BJ (cell line): ENCODE data around the gene RAPSN. TPM values are rescaled to one million over a fixed set of nuclear protein-coding genes. Genes with fewer than 3 reads are reported as not detected.

Experiments
- CTCF ChIA-PET: fragments of 350-600 bp; formaldehyde crosslinking; extraction: SDS; loops from one replicate; lab custom pipeline; 2021; ENCODE audit warnings: antibody characterized with exemption, inconsistent platforms; lab: Yijun Ruan, JAX
- POLR2A ChIA-PET: fragments of 300-600 bp; sonication (Branson Sonifier 250); formaldehyde crosslinking; extraction: SDS; loops from one replicate; lab custom pipeline; 2021; ENCODE audit warnings: antibody characterized with exemption; lab: Charles Lee
- DNase-seq: peaks from one replicate; pipeline ENCODE4 v3.0.0-alpha.2; 2011; ENCODE audit warnings: low read depth
- H3K27me3 ChIP-seq: 2 replicates; pipeline ENCODE4 v1.6.0; 2011; ENCODE audit warnings: low read length; ENCODE audit not compliant: control insufficient read depth, insufficient read depth
- H3K36me3 ChIP-seq: 2 replicates; pipeline ENCODE4 v1.5.1; 2011; ENCODE audit warnings: low read length; ENCODE audit not compliant: control insufficient read depth, insufficient read depth
- H3K4me3 ChIP-seq: 2 replicates; pipeline ENCODE4 v1.5.1; 2011; ENCODE audit warnings: low read depth, mild to moderate bottlenecking, control low read depth, low read length
- polyA plus RNA-seq: library from polyadenylated mRNA; depleted of rRNA; stranded (reverse); fragments of >200 nt; gene quantifications from 2 replicates; pipeline ENCODE4 v1.2.3, GENCODE V29; 2011
- TF ChIP-seq, protein P1 (sequence below): IDR thresholded peaks from 2 replicates; pipeline ENCODE4 v1.5.1; 2011; ENCODE audit warnings: low read depth, mild to moderate bottlenecking, control low read depth, inconsistent platforms, low read length, moderate library complexity; ENCODE audit not compliant: insufficient read depth

RAPSN gene
- polyA plus RNA-seq, 1 experiment: 0.10 TPM

GRCh38 chr11:47398011-47398410 lies 50.9 kb downstream of the RAPSN start:
- no peaks in the 10 kb centered on the region for H3K36me3 ChIP-seq
- H3K4me3 ChIP-seq: no peak overlapping the region
- ChIA-PET CTCF (interaction anchor here (1.1 kb wide), 1 partner anchor 24 kb away, joined by 3 read pairs; no protein-coding TSS in a partner anchor), POLR2A (no interaction called here)
- TF ChIP-seq, protein P1, sequence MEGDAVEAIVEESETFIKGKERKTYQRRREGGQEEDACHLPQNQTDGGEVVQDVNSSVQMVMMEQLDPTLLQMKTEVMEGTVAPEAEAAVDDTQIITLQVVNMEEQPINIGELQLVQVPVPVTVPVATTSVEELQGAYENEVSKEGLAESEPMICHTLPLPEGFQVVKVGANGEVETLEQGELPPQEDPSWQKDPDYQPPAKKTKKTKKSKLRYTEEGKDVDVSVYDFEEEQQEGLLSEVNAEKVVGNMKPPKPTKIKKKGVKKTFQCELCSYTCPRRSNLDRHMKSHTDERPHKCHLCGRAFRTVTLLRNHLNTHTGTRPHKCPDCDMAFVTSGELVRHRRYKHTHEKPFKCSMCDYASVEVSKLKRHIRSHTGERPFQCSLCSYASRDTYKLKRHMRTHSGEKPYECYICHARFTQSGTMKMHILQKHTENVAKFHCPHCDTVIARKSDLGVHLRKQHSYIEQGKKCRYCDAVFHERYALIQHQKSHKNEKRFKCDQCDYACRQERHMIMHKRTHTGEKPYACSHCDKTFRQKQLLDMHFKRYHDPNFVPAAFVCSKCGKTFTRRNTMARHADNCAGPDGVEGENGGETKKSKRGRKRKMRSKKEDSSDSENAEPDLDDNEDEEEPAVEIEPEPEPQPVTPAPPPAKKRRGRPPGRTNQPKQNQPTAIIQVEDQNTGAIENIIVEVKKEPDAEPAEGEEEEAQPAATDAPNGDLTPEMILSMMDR: no peak
- H3K27me3 ChIP-seq: no peaks in the 10 kb centered on the region
- no peak for DNase-seq

GRCh38 chr11:47396049-47396320 lies 53.0 kb downstream of the RAPSN start:
- TF ChIP-seq, protein P1: no peak
- ChIA-PET POLR2A (no interaction called here), CTCF (no interaction called here)
- no peak for DNase-seq
- Histone ChIP-seq H3K36me3 (no peaks in the 10 kb centered on the region), H3K4me3 (no peak overlapping the region), H3K27me3 (no peaks in the 10 kb centered on the region)

- H3K27me3 ChIP-seq: no peaks in the 10 kb centered on the region
- H3K36me3 ChIP-seq: no peaks in the 10 kb centered on the region
- no peak for DNase-seq
- TF ChIP-seq, protein P1: no peak
- ChIA-PET CTCF (no interaction called here), POLR2A (no interaction called here)
- no peak overlapping the region for H3K4me3 ChIP-seq
These were observed 53.5 kb downstream of the RAPSN start for GRCh38 chr11:47395223-47396048.

DNA sequence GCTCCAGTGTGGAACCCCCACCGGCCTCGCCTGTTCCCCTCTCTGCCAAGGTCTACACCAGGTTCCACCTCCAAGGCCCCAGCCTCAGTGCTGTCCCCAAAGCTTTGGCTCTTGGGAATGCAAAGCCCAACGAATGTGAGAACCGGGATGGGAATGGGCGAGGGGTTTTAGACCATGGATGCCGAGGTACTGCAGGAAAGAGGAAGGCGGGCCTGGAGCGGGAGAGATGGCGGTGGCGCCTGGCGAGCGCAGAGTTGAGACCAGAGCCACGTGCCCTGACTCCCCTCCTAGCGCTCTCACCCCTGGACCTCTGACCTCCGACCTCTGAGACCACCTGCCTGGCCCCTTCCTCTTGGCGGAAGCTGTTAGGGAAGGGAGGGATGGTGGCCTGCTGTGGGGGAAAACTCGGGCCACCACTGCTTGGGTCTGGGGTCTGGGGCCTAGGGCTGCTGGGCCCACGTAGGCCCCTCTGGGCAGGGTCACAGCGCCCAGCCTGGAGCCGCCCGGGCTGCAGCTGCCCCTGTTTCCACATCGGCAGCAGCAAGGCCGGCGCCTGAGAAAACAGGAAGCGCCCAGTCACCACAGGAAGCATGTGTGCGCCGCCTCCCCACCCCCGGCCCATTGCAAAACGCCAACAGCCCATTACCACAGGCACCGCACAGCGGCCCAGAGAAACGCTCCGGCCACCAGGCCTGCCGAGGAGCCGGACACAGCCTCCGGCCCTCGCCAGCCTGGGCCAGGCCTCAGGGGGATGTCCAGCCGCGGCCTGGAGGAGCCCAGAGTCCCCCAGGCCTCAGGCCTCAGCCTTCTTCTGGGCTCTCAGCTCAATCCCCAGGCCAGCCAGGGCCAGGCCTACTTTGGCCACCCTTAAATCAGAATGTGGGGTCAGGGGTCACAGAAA lies 54.4 kb downstream of the RAPSN start:
- no peaks in the 10 kb centered on the region for H3K36me3 ChIP-seq
- TF ChIP-seq, protein P1: no peak
- POLR2A ChIA-PET: no interaction called here
- H3K4me3 ChIP-seq: no peak overlapping the region
- DNase-seq: no peak
- CTCF ChIA-PET: interaction anchor here (0.9 to 4.7 kb wide), 3 partner anchors 13 to 60 kb away, joined by 3 to 32 read pairs (median 8); no protein-coding TSS in a partner anchor
- no peaks in the 10 kb centered on the region for H3K27me3 ChIP-seq

DNA sequence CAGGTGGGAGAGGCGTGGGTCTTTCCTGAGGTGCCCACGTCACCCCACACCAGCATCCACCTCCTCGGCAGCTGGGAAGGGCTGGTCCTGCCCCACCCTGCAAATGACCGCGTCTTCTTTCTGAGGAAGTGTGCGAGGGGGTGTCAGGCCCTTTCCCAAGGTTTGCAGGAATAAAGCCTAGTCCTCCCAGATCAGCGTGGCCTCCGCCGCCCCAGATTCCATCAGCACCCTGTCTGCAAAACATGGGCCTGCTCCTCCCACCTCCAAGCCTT lies 55.0 kb downstream of the RAPSN start:
- H3K36me3 ChIP-seq: no peaks in the 10 kb centered on the region
- CTCF ChIA-PET: interaction anchor here (0.9 to 4.7 kb wide), 4 partner anchors 11 to 60 kb away, joined by 3 to 32 read pairs (median 6); no protein-coding TSS in a partner anchor
- no peaks in the 10 kb centered on the region for H3K27me3 ChIP-seq
- TF ChIP-seq, protein P1: no peak
- no peak overlapping the region for H3K4me3 ChIP-seq
- POLR2A ChIA-PET: no interaction called here
- DNase-seq: no peak
